Measurements from ENCODE around the gene ZNF500. TPM values are rescaled to one million over a fixed set of nuclear protein-coding genes. Genes with fewer than 3 reads are reported as not detected.
"Not testable (repeated sequence)": the region's sequence is repeated elsewhere in the genome, so short reads cannot be mapped to it uniquely, and the experiment has no call there.

ZNF500 gene
- total RNA-seq, 4 donors from 2014 or later: 11.8 to 20.6 (median 17.6) TPM

DNA sequence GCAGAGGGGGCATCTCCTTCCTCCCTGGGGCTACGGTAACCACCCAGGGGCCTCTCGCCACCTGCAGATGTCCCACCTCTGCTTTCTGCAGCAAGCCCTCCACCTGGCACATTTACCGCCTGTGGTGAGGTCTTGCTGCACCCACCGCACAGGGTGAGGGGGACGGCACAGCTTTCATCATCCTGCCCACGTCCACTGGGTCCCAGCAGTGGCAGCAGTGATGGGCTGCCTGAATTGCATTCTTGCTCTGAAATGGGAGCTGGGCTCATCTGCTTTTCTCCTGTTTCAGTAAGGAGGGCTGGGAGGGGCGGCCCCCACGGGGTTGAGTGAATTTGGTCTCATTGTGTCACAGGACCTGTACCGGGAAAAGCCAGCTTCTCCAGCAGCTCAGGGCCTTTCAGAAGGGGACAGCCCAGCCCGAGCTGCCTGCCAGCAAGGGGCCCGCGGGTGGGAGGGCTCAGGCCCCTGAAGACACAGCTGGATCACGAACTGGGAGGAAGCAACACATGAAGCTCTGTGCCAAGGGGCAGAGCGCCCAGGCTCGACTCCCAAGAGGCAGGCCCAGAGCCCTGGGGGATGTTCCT is 19.9 kb downstream of the ZNF500 start:
- no peak overlapping the region for H3K27ac ChIP-seq
- intact Hi-C loops (cut with DNase I): no loop called here
- TF ChIP-seq, protein P1, sequence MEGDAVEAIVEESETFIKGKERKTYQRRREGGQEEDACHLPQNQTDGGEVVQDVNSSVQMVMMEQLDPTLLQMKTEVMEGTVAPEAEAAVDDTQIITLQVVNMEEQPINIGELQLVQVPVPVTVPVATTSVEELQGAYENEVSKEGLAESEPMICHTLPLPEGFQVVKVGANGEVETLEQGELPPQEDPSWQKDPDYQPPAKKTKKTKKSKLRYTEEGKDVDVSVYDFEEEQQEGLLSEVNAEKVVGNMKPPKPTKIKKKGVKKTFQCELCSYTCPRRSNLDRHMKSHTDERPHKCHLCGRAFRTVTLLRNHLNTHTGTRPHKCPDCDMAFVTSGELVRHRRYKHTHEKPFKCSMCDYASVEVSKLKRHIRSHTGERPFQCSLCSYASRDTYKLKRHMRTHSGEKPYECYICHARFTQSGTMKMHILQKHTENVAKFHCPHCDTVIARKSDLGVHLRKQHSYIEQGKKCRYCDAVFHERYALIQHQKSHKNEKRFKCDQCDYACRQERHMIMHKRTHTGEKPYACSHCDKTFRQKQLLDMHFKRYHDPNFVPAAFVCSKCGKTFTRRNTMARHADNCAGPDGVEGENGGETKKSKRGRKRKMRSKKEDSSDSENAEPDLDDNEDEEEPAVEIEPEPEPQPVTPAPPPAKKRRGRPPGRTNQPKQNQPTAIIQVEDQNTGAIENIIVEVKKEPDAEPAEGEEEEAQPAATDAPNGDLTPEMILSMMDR (IDR thresholded peaks at IDR 0.05): no peak
- TF ChIP-seq POLR2A (IDR thresholded peaks at IDR 0.05): no peak

DNA sequence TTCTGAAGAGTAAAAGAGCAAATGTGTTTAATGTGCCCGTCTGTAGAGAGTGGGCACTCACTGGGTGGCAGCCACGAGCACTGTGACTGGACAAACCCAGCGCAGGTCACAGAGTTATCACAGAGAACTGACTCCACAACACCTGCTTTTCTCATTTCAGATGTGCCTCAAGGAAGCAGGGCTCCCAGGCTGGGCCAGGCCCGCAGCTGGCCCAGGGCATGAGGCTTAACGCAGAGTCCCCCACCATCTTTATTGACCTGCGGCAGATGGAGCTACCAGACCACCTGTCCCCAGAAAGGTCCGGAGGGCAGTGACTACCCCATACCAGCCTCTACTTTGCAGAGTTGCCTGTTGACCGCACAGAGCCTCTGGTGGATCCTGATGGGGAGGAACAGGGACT is 20.7 kb downstream of the ZNF500 start:
- Histone ChIP-seq H3K27me3 (no peaks in the 10 kb centered on the region), H3K36me3 (peaks cover 4 to 5% of the 10 kb centered on the region in 2 donors), H3K4me3 (replicated peaks in 1 of 3) (no peak overlapping the region), H3K27ac (no peak overlapping the region), H3K9me3 (no peaks in the 10 kb centered on the region), H3K4me1 (no peaks in the 10 kb centered on the region)
- intact Hi-C loops (cut with DNase I): no loop called here
- DNase-seq: no peak
- 89 to 95% methylated on average over 3 to 7 of the region's 8 CpGs for WGBS, 2 donors
- TF ChIP-seq POLR2A (IDR thresholded peaks at IDR 0.05): no peak
- TF ChIP-seq, protein P1 (IDR thresholded peaks at IDR 0.05): no peak

More for the DNA sequence above, 19.9 kb downstream of the ZNF500 start:
- WGBS, 2 donors: 42 to 74% methylated on average over 7 to 9 of the region's 15 CpGs
- H3K9me3 ChIP-seq: no peaks in the 10 kb centered on the region
- H3K27me3 ChIP-seq: no peaks in the 10 kb centered on the region
- H3K4me1 ChIP-seq: peaks cover 1 to 4% of the 10 kb centered on the region in 2 donors
- H3K4me3 ChIP-seq (replicated peaks in 1 of 3): no peak overlapping the region
- peaks cover 8 to 10% of the 10 kb centered on the region in 2 donors for H3K36me3 ChIP-seq
- DNase-seq: peak; percentile 26 to 51

DNA sequence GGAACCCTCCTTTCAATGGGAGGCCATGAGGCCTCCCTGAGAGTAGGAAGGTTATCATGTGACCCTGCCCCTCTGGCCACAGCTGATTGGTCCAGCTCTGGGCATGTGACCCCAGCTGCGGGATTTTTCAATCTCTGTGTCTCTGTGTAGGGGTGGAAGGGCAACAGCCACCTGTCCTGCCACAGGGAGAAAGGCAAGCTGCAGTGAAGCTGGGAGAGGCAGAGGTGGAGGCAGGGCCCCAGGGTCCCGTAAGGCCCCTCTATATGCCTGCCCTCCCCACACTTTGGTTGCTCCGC is 21.7 kb downstream of the ZNF500 start:
- Histone ChIP-seq H3K4me1 (no peaks in the 10 kb centered on the region), H3K27ac (no peak overlapping the region), H3K27me3 (no peaks in the 10 kb centered on the region), H3K9me3 (no peaks in the 10 kb centered on the region), H3K36me3 (no peaks in the 10 kb centered on the region), H3K4me3 (replicated peaks in 1 of 3) (no peak overlapping the region)
- no peak for DNase-seq
- intact Hi-C loops (cut with DNase I): no loop called here
- WGBS, 2 donors: 89 to 90% methylated on average over 3 of the region's 3 CpGs
- no peak for TF ChIP-seq POLR2A (IDR thresholded peaks at IDR 0.05)
- TF ChIP-seq, protein P1 (IDR thresholded peaks at IDR 0.05): no peak

DNA sequence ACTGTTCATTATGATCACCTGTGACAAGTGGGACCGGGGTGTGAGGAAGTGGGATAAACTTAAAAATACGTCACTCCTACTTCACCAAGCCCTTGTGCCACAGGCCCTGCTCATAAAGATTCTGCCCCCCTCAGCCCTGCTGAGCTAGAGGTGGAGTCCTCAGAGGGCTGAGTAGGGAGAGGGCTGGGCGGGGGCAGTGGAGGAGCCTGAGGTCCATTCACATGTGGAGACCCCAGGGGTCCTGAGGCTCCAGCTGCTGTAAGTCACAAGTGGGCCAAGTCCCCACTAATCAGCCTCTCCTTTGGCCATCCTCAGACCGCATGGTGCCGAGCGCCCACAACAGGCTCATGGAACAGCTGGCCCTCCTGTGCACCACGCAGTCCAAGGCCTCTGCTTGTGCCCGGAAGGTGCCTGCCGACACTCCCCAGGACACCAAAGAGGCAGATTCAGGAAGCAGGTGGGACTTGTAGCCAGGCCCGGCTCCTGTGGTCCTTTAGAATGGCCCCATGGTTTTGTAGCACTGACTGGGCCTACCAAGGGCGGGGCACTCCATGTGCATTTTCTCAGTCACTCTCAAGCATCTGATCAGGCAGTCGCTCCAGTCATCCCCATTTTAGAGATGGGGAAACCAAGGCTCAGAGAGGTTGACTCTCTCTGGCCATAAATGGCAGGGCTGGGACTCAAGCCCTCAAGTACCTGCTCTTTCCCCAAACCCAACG is 22.2 kb downstream of the ZNF500 start:
- intact Hi-C loops (cut with DNase I): no loop called here
- H3K4me1 ChIP-seq: no peaks in the 10 kb centered on the region
- no peaks in the 10 kb centered on the region for H3K36me3 ChIP-seq
- WGBS, 2 donors: 66 to 67% methylated on average over 9 to 10 of the region's 13 CpGs
- no peak overlapping the region for H3K27ac ChIP-seq
- H3K4me3 ChIP-seq (replicated peaks in 1 of 3): no peak overlapping the region
- DNase-seq: no peak
- H3K9me3 ChIP-seq: no peaks in the 10 kb centered on the region
- TF ChIP-seq POLR2A (IDR thresholded peaks at IDR 0.05): no peak
- TF ChIP-seq, protein P1 (IDR thresholded peaks at IDR 0.05): no peak
- no peaks in the 10 kb centered on the region for H3K27me3 ChIP-seq

DNA sequence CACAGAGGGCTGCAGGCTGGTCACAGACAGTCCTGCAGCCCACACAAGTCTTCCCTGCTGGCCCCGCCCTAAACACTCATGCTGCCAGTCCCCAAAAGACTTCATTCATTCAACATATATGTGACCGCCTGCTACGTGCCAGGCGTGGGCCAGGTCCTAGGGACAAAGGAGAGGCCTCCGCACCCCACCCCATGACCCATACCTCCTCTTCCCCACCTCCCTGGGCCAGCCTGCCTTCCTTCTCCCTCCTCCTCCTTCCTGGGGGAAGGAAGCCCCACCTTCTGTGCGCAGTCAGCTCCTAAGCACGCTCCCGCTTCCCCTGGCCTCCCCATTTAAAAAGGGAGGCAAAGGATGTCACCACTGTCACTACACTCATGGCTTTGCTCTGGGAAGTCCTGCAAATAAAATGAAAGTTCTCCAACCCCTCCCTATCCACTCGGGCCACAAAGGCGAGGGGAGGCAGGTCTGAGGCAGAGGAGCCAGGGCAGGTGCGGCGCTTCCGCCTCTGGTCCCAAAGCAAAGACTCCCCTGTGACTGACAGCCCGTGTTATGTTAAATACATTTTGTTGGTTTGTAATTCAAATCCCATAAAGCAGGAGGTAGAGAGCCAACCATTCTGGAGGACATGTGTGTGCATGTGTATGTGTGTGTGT is 23.6 kb downstream of the ZNF500 start:
- no peaks in the 10 kb centered on the region for H3K27me3 ChIP-seq
- H3K27ac ChIP-seq: no peak overlapping the region
- no peak for TF ChIP-seq POLR2A (IDR thresholded peaks at IDR 0.05)
- TF ChIP-seq, protein P1 (IDR thresholded peaks at IDR 0.05): no peak
- intact Hi-C loops (cut with DNase I): no loop called here
- H3K4me1 ChIP-seq: no peaks in the 10 kb centered on the region
- no peak for DNase-seq
- no peak overlapping the region for H3K4me3 ChIP-seq (replicated peaks in 1 of 3)
- no peaks in the 10 kb centered on the region for H3K9me3 ChIP-seq
- no peaks in the 10 kb centered on the region for H3K36me3 ChIP-seq
- 38 to 57% methylated on average over 13 to 14 of the region's 14 CpGs for WGBS, 2 donors

DNA sequence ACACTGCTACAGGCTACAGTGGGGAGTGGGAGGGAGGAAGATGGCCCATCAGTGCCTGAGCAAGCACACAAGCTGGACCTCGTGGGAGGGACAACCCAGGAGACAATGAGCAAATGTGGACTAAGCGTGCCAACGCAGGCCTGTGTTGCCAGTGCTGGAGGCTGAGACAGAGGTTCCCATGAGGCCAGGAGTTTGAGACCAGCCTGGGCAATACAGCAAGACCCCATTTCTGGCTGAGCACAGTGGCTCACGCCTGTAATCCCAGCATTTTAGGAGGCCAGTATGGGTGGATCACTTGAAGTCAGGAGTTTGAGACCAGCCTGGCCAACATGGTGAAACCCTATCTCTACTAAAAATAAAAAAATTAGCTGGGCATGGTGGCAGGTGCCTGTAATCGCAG is 28.6 kb downstream of the ZNF500 start:
- H3K36me3 ChIP-seq; H3K4me3 ChIP-seq (replicated peaks in 1 of 3); H3K27ac ChIP-seq; H3K4me1 ChIP-seq; H3K27me3 ChIP-seq; DNase-seq; H3K9me3 ChIP-seq: not testable (repeated sequence)
- 75 to 92% methylated on average over 5 of the region's 5 CpGs for WGBS, 2 donors
- intact Hi-C loops (cut with DNase I): loop anchor here (10.0 kb wide), 1 partner anchor 216 kb away; the partner anchor contains the start of gene SEC14L5
